H9 (cell line): ENCODE data around the gene SNTG2. TPM values are rescaled to one million over a fixed set of nuclear protein-coding genes. Genes with fewer than 3 reads are reported as not detected.

Experiments
- DNase-seq: peaks from one replicate; pipeline ENCODE4 v3.0.0-alpha.2; 2017
- H2AFZ ChIP-seq: one replicate; pipeline ENCODE4 v1.6.1; 2013; ENCODE audit warnings: mild to moderate bottlenecking, low read length, control low read depth, moderate library complexity
- H2AK5ac ChIP-seq: 2 replicates; pipeline ENCODE4 v1.6.1; 2013; ENCODE audit warnings: low read length, control low read depth, mixed read lengths; ENCODE audit not compliant: insufficient read length
- H2BK120ac ChIP-seq: one replicate; pipeline ENCODE4 v1.6.1; 2013; ENCODE audit warnings: low read depth, mild to moderate bottlenecking, low read length, control low read depth, inconsistent platforms; ENCODE audit not compliant: poor library complexity, severe bottlenecking
- H2BK12ac ChIP-seq: 2 replicates; pipeline ENCODE4 v1.6.1; 2013; ENCODE audit warnings: low read length, control low read depth, mixed read lengths, low read depth; ENCODE audit not compliant: insufficient read length
- H2BK15ac ChIP-seq: 2 replicates; pipeline ENCODE4 v1.6.1; 2013; ENCODE audit warnings: low read depth, low read length, control low read depth
- H2BK20ac ChIP-seq: one replicate; pipeline ENCODE4 v1.6.1; 2013; ENCODE audit warnings: low read depth, mild to moderate bottlenecking, low read length, control low read depth, inconsistent platforms; ENCODE audit not compliant: poor library complexity, severe bottlenecking
- H2BK5ac ChIP-seq: 2 replicates; pipeline ENCODE4 v1.6.1; 2013; ENCODE audit warnings: low read length, control low read depth, mixed read lengths; ENCODE audit not compliant: insufficient read length
- H3K14ac ChIP-seq: 2 replicates; pipeline ENCODE4 v1.6.1; 2013; ENCODE audit warnings: low read length, control low read depth; ENCODE audit not compliant: insufficient read depth
- H3K18ac ChIP-seq: 2 replicates; pipeline ENCODE4 v1.6.1; 2013; ENCODE audit warnings: low read depth, mild to moderate bottlenecking, mixed read lengths, low read length, control low read depth; ENCODE audit not compliant: insufficient read length
- H3K23ac ChIP-seq: 2 replicates; pipeline ENCODE4 v1.6.1; 2013; ENCODE audit warnings: low read length, control low read depth, mixed read lengths, low read depth; ENCODE audit not compliant: insufficient read length
- H3K23me2 ChIP-seq: 2 replicates; pipeline ENCODE4 v1.6.1; 2013; ENCODE audit warnings: low read depth, mild to moderate bottlenecking, mixed read lengths, low read length, control low read depth; ENCODE audit not compliant: insufficient read length, poor library complexity, severe bottlenecking
- H3K27ac ChIP-seq: 2 replicates; pipeline ENCODE4 v1.5.1; 2013; ENCODE audit warnings: low read length, control low read depth, mixed read lengths, low read depth; ENCODE audit not compliant: insufficient read length
- H3K27me3 ChIP-seq: 2 replicates; pipeline ENCODE4 v1.6.1; 2013; ENCODE audit warnings: low read length, control low read depth, inconsistent platforms; ENCODE audit not compliant: insufficient read depth
- H3K4ac ChIP-seq: 2 replicates; pipeline ENCODE4 v1.6.1; 2013; ENCODE audit warnings: low read depth, mild to moderate bottlenecking, control low read depth, inconsistent platforms, low read length, moderate library complexity
- H3K4me1 ChIP-seq: 2 replicates; pipeline ENCODE4 v1.6.1; 2013; ENCODE audit warnings: low read length, control low read depth, inconsistent platforms; ENCODE audit not compliant: insufficient read depth
- H3K4me2 ChIP-seq: 2 replicates; pipeline ENCODE4 v1.6.1; 2013; ENCODE audit warnings: low read length, control low read depth, mixed read lengths; ENCODE audit not compliant: insufficient read length, insufficient read depth
- H3K56ac ChIP-seq: 2 replicates; pipeline ENCODE4 v1.6.1; 2013; ENCODE audit warnings: low read depth, mild to moderate bottlenecking, mixed read lengths, low read length, control low read depth; ENCODE audit not compliant: insufficient read length
- H3K79me1 ChIP-seq: 2 replicates; pipeline ENCODE4 v1.6.1; 2013; ENCODE audit warnings: low read depth, mild to moderate bottlenecking, moderate library complexity, low read length, control low read depth, inconsistent platforms; ENCODE audit not compliant: insufficient read depth, poor library complexity, severe bottlenecking
- H3K79me2 ChIP-seq: 2 replicates; pipeline ENCODE4 v1.6.1; 2013; ENCODE audit warnings: low read length, control low read depth, inconsistent platforms; ENCODE audit not compliant: insufficient read depth
- H3K9ac ChIP-seq: 2 replicates; pipeline ENCODE4 v1.6.1; 2013; ENCODE audit warnings: low read length, control low read depth, mixed read lengths; ENCODE audit not compliant: insufficient read length; ENCODE audit errors: extremely low read depth
- H3K9me3 ChIP-seq: one replicate; pipeline ENCODE4 v1.6.1; 2013; ENCODE audit warnings: low read depth, low read length, inconsistent platforms; ENCODE audit not compliant: control insufficient read depth
- H3T11ph ChIP-seq: one replicate; pipeline ENCODE4 v1.6.1; 2013; ENCODE audit warnings: mild to moderate bottlenecking, low read length, control low read depth, inconsistent platforms
- H4K20me1 ChIP-seq: one replicate; pipeline ENCODE4 v1.6.1; 2013; ENCODE audit not compliant: control insufficient read depth, insufficient read length, insufficient read depth
- H4K5ac ChIP-seq: 2 replicates; pipeline ENCODE4 v1.6.1; 2013; ENCODE audit warnings: low read depth, mild to moderate bottlenecking, mixed read lengths, low read length, control low read depth; ENCODE audit not compliant: insufficient read length
- H4K8ac ChIP-seq: replicated peaks from 2 replicates; pipeline ENCODE4 v1.6.1; 2013; ENCODE audit warnings: low read length, control low read depth, mixed read lengths, low read depth; ENCODE audit not compliant: insufficient read length
- H4K91ac ChIP-seq: 2 replicates; pipeline ENCODE4 v1.6.1; 2013; ENCODE audit warnings: low read depth, mild to moderate bottlenecking, moderate library complexity, mixed read lengths, low read length, control low read depth; ENCODE audit not compliant: insufficient read length
- H3K27ac Mint-ChIP-seq, 3 experiments: 2 replicates in 2 of 3; 3 replicates in 1 of 3; pipeline ENCODE4 v1.8.0; 2020 to 2021; ENCODE audit warnings: mixed read lengths in 3 of 3, mild to moderate bottlenecking in 1 of 3, moderate library complexity in 1 of 3
- H3K27me3 Mint-ChIP-seq: 2 replicates; pipeline ENCODE4 v1.8.0; 2021; ENCODE audit warnings: low read depth, mild to moderate bottlenecking, moderate library complexity, mixed read lengths
- H3K36me3 Mint-ChIP-seq, 3 experiments: 2 replicates in 2 of 3; 3 replicates in 1 of 3; pipeline ENCODE4 v1.8.0; 2020 to 2021; ENCODE audit warnings: low read depth in 3 of 3, mixed read lengths in 3 of 3; ENCODE audit not compliant: insufficient read depth in 1 of 3
- H3K4me1 Mint-ChIP-seq, 2 experiments: 2 replicates each; pipeline ENCODE4 v1.8.0; 2020; ENCODE audit warnings: mixed read lengths in 2 of 2
- H3K4me3 Mint-ChIP-seq, 2 experiments: 2 replicates in 1 of 2; 3 replicates in 1 of 2; pipeline ENCODE4 v1.8.0; 2020 to 2021; ENCODE audit warnings: mild to moderate bottlenecking in 2 of 2, mixed read lengths in 2 of 2, moderate library complexity in 1 of 2
- H3K9me3 Mint-ChIP-seq, 2 experiments: 2 replicates in 1 of 2; 3 replicates in 1 of 2; pipeline ENCODE4 v1.8.0; 2020; ENCODE audit warnings: mild to moderate bottlenecking in 2 of 2, mixed read lengths in 2 of 2, moderate library complexity in 1 of 2
- CTCF ChIP-seq: fragments of 200-600 bp; sonication (generic); conservative IDR thresholded peaks from 3 replicates; pipeline ENCODE4 v1.8.0; 2021; ENCODE audit warnings: antibody characterized with exemption, mild to moderate bottlenecking
- WGBS: extraction: QIAGEN DNeasy Blood & Tissue Kit; methylation state at CpG from one replicate; pipeline ENCODE4 v1.1.7; 2013; ENCODE audit warnings: missing lambda C conversion rate, low lambda C conversion rate, mixed read lengths; ENCODE audit not compliant: insufficient read length; ENCODE audit errors: extremely low coverage; 5-methylcytosine and 5-hydroxymethylcytosine counted together
- total RNA-seq: library from RNA; stranded (reverse); gene quantifications from 2 replicates; pipeline ENCODE4 v1.2.1, GENCODE V29; 2021

SNTG2 gene
- total RNA-seq, 1 experiment from 2014 or later = 13.2 TPM

GRCh38 chr2:980176-980575 lies 29.5 kb downstream of the SNTG2 start:
- H3K4me1 ChIP-seq = peaks cover 3% of the 10 kb centered on the region; the same call in 1 of the 2 replicates
- Mint-ChIP-seq H3K4me3 (no peak overlapping the region), H3K27ac (no peak overlapping the region), H3K9me3 (no peaks in the 10 kb centered on the region; a peak in 1 of 5 replicates), H3K4me1 (peaks cover 24 to 33% of the 10 kb centered on the region in 2 experiments), H3K36me3 (peaks cover 6 to 30% (median 28%) of the 10 kb centered on the region in 3 experiments; a peak in 6 of 7 replicates), H3K27me3 (no peaks in the 10 kb centered on the region; the same call in 1 of the 2 replicates)
- H3K56ac ChIP-seq = no peak overlapping the region
- no peaks in the 10 kb centered on the region for H3K79me1 ChIP-seq
- H2BK5ac ChIP-seq = no peak overlapping the region
- no peak overlapping the region for H2BK20ac ChIP-seq
- H2BK120ac ChIP-seq = no peak overlapping the region
- no peak overlapping the region for H3K4ac ChIP-seq
- no peak overlapping the region for H3K23ac ChIP-seq
- H2BK12ac ChIP-seq = no peak overlapping the region
- no peaks in the 10 kb centered on the region for H3K23me2 ChIP-seq
- H3K9me3 ChIP-seq = no peaks in the 10 kb centered on the region
- no peak overlapping the region for H3K9ac ChIP-seq
- DNase-seq = no peak
- WGBS = no CpG with 5 or more reads among the region's 4 CpGs
- H4K5ac ChIP-seq = no peak overlapping the region
- H4K20me1 ChIP-seq = no peaks in the 10 kb centered on the region
- no peak overlapping the region for H3T11ph ChIP-seq
- H4K8ac ChIP-seq = no peak overlapping the region
- no peak overlapping the region for H3K4me2 ChIP-seq
- H2AK5ac ChIP-seq = no peak overlapping the region
- no peak overlapping the region for H2AFZ ChIP-seq
- H4K91ac ChIP-seq = no peak overlapping the region
- no peak overlapping the region for H3K18ac ChIP-seq
- H3K79me2 ChIP-seq = peaks cover 2% of the 10 kb centered on the region; the same call in 1 of the 2 replicates
- H3K27me3 ChIP-seq = no peaks in the 10 kb centered on the region
- no peak overlapping the region for H2BK15ac ChIP-seq
- H3K14ac ChIP-seq = no peak overlapping the region
- no peak overlapping the region for H3K27ac ChIP-seq
- TF ChIP-seq CTCF = no peak
